OCI-LY3 (cell line): Measurements from ENCODE around the gene TAF1L.

Source experiments
- CTCF ChIP-seq: fragments of 200-600, 300-600 bp; sonication (generic); IDR thresholded peaks from 2 replicates; pipeline ENCODE4 v1.5.1; 2014; ENCODE audit warnings: antibody characterized with exemption, low read length, low read depth
- EZH2phosphoT487 ChIP-seq: fragments of 200-600 bp; shearing (Covaris generic); IDR thresholded peaks from 2 replicates; pipeline ENCODE4 v1.6.1; 2018; ENCODE audit warnings: antibody characterized with exemption, mixed run types, low read depth

- no peak for TF ChIP-seq CTCF
- TF ChIP-seq EZH2phosphoT487: no peak
These were observed 54.7 kb downstream of the TAF1L start for GRCh38 chr9:32580631-32581300.
